Suprapubic skin (tissue), 4 donors: ENCODE data around the gene SRRM2. TPM values are rescaled to one million over a fixed set of nuclear protein-coding genes. Genes with fewer than 3 reads are reported as not detected.

Experiments used
- DNase-seq, 2 donors: peaks; one replicate each; pipeline ENCODE4 v3.0.0-alpha.2; 2019; ENCODE audit warnings: low spot score in 2 of 2
- H3K27ac ChIP-seq: fragments of 200-600 bp; sonication (generic); one replicate; pipeline ENCODE4 v1.5.1; 2019
- H3K27me3 ChIP-seq: fragments of 200-600 bp; sonication (generic); one replicate; pipeline ENCODE4 v1.5.1; 2019
- H3K36me3 ChIP-seq: fragments of 200-600 bp; sonication (generic); one replicate; pipeline ENCODE4 v1.5.1; 2019
- H3K4me1 ChIP-seq: fragments of 200-600 bp; sonication (generic); one replicate; pipeline ENCODE4 v1.5.1; 2019
- H3K4me3 ChIP-seq: fragments of 200-600 bp; sonication (generic); one replicate; pipeline ENCODE4 v1.5.1; 2019; ENCODE audit warnings: mild to moderate bottlenecking
- H3K9me3 ChIP-seq: fragments of 200-600 bp; sonication (generic); one replicate; pipeline ENCODE4 v1.5.1; 2019
- EP300 ChIP-seq: sonication (generic); formaldehyde crosslinking; IDR thresholded peaks from one replicate; pipeline ENCODE4 v1.6.1; 2017; ENCODE audit warnings: antibody characterized with exemption
- POLR2A ChIP-seq, 2 donors: fragments of 450-650 bp; IDR thresholded peaks; one replicate each; pipeline ENCODE4 v1.6.1; 2017; ENCODE audit warnings: antibody characterized with exemption in 2 of 2, mild to moderate bottlenecking in 2 of 2, moderate library complexity in 2 of 2
- POLR2AphosphoS5 ChIP-seq, 3 donors: sonication (generic); formaldehyde crosslinking; IDR thresholded peaks; one replicate each; pipeline ENCODE4 v1.6.1; 2017; ENCODE audit warnings: antibody characterized with exemption in 3 of 3
- WGBS: methylation state at CpG from one replicate; pipeline ENCODE4 v1.1.5; 2018; 5-methylcytosine and 5-hydroxymethylcytosine counted together
- total RNA-seq, 4 donors: library from RNA; depleted of rRNA; stranded (reverse); fragments of >200 nt; gene quantifications; one replicate each; pipeline ENCODE4 v1.1.0, GENCODE V29; 2016
- TF ChIP-seq, protein P1 (sequence below), 2 donors: fragments of 200-600 bp in 1 of 2; fragments of 450-650 bp in 1 of 2; sonication (generic) in 1 of 2; IDR thresholded peaks; one replicate each; pipeline ENCODE4 v1.5.1; 2016 to 2019; ENCODE audit warnings: antibody characterized with exemption in 2 of 2, mild to moderate bottlenecking in 1 of 2, moderate library complexity in 1 of 2

SRRM2 gene
- total RNA-seq, 4 donors from 2014 or later: 484 to 1,595 (median 654) TPM

GRCh38 chr16:2784358-2785100, 32.1 kb downstream of the SRRM2 start:
- Histone ChIP-seq H3K4me3 (peak overlapping the region; percentile 47), H3K27ac (no peak overlapping the region), H3K36me3 (no peaks in the 10 kb centered on the region), H3K9me3 (no peaks in the 10 kb centered on the region), H3K4me1 (peaks cover 11% of the 10 kb centered on the region), H3K27me3 (peaks cover 52% of the 10 kb centered on the region)
- 71% methylated on average over 10 of the region's 15 CpGs for WGBS
- TF ChIP-seq POLR2AphosphoS5 (IDR thresholded peaks at IDR 0.05) (no peak), POLR2A (IDR thresholded peaks at IDR 0.05) (no peak), EP300 (no peak)
- TF ChIP-seq, protein P1, sequence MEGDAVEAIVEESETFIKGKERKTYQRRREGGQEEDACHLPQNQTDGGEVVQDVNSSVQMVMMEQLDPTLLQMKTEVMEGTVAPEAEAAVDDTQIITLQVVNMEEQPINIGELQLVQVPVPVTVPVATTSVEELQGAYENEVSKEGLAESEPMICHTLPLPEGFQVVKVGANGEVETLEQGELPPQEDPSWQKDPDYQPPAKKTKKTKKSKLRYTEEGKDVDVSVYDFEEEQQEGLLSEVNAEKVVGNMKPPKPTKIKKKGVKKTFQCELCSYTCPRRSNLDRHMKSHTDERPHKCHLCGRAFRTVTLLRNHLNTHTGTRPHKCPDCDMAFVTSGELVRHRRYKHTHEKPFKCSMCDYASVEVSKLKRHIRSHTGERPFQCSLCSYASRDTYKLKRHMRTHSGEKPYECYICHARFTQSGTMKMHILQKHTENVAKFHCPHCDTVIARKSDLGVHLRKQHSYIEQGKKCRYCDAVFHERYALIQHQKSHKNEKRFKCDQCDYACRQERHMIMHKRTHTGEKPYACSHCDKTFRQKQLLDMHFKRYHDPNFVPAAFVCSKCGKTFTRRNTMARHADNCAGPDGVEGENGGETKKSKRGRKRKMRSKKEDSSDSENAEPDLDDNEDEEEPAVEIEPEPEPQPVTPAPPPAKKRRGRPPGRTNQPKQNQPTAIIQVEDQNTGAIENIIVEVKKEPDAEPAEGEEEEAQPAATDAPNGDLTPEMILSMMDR (IDR thresholded peaks at IDR 0.05): no peak
- peak; percentile 29 to 57 for DNase-seq

- Histone ChIP-seq H3K36me3 (no peaks in the 10 kb centered on the region), H3K4me3 (peak overlapping the region; percentile 47), H3K9me3 (no peaks in the 10 kb centered on the region), H3K27ac (no peak overlapping the region), H3K27me3 (peaks cover 60% of the 10 kb centered on the region), H3K4me1 (peaks cover 11% of the 10 kb centered on the region)
- TF ChIP-seq, protein P1 (IDR thresholded peaks at IDR 0.05): no peak
- TF ChIP-seq EP300: no peak
- no peak for TF ChIP-seq POLR2A (IDR thresholded peaks at IDR 0.05)
- TF ChIP-seq POLR2AphosphoS5 (IDR thresholded peaks at IDR 0.05): no peak
- DNase-seq: peak; percentile 59 to 77
- WGBS: 37% methylated on average over 16 of the region's 79 CpGs
Observed at GRCh38 chr16:2785101-2785991, 32.9 kb downstream of the SRRM2 start.

DNA sequence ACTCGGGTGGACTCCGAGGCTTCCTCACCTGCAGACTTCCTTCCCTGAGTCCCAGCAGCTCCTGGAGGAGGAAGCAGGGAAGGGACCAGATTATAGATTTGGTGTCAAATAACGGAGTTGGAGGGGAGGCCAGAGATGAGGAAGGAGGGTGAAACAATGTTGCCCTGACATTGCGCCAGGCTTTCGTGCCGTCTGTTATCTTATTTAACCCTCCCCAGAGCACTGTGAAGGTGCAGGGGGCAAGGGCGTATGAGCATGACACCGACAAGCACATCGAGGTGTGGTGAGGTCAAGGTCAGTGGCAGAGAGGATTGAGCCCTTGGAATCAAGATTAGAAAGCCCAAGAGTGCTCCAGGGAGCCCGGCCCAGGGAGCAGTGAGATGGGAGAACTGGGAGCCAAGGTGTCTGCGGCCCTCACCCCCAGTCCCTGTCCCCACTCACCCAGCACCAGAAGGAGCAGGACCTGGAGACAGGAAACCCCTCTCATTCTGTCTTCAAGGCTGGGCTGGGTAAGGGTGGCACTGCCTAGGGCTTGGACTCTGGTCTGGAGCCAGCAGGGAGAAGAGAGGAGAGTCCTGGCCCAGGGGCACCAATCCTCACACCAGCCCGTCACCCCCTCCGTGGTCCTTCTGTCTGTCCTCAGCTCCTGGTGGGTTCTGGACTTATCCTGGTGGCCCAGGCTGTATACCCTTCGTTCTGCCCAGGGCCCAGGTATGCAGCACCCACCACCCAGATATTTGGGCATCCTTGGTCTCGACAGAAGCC, 33.8 kb downstream of the SRRM2 start:
- DNase-seq: peak; percentile 47 to 71
- no peaks in the 10 kb centered on the region for H3K36me3 ChIP-seq
- peaks cover 11% of the 10 kb centered on the region for H3K4me1 ChIP-seq
- TF ChIP-seq POLR2AphosphoS5 (IDR thresholded peaks at IDR 0.05) (no peak), EP300 (no peak)
- TF ChIP-seq, protein P1 (IDR thresholded peaks at IDR 0.05): no peak
- H3K9me3 ChIP-seq: no peaks in the 10 kb centered on the region
- no peak overlapping the region for H3K4me3 ChIP-seq
- peaks cover 69% of the 10 kb centered on the region for H3K27me3 ChIP-seq
- no peak overlapping the region for H3K27ac ChIP-seq
- 65% methylated on average over 15 of the region's 15 CpGs for WGBS

- TF ChIP-seq EP300 (no peak), POLR2A (IDR thresholded peaks at IDR 0.05) (no peak), POLR2AphosphoS5 (IDR thresholded peaks at IDR 0.05) (no peak)
- TF ChIP-seq, protein P1 (IDR thresholded peaks at IDR 0.05): no peak
- Histone ChIP-seq H3K4me3 (no peak overlapping the region), H3K36me3 (no peaks in the 10 kb centered on the region), H3K27me3 (peaks cover 74% of the 10 kb centered on the region), H3K27ac (no peak overlapping the region), H3K9me3 (no peaks in the 10 kb centered on the region), H3K4me1 (peaks cover 11% of the 10 kb centered on the region)
- DNase-seq: peak in 1 of 2 donors; percentile 10
- WGBS: 65% methylated on average over 3 of the region's 3 CpGs
Observed at GRCh38 chr16:2786826-2787151, 34.4 kb downstream of the SRRM2 start.
